Neuronal stem cell (in vitro differentiated cells): Measurements from ENCODE around the gene VAPB.
A peak's percentile ranks its signal among the peaks of the same experiment; 100 is the strongest.

Experiments used
- DNase-seq: peaks from one replicate; pipeline ENCODE4 v3.0.0-alpha.2; 2013; ENCODE audit warnings: low spot score
- H2AFZ ChIP-seq: one replicate; pipeline ENCODE4 v1.6.1; 2013; ENCODE audit warnings: mild to moderate bottlenecking, low read length, inconsistent platforms
- H2AK5ac ChIP-seq: 2 replicates; pipeline ENCODE4 v1.6.1; 2013; ENCODE audit warnings: low read depth, mild to moderate bottlenecking, inconsistent platforms, low read length, moderate library complexity, mixed read lengths
- H2BK120ac ChIP-seq: 2 replicates; pipeline ENCODE4 v1.6.1; 2013; ENCODE audit warnings: low read depth, mild to moderate bottlenecking, inconsistent platforms, low read length, moderate library complexity, mixed read lengths
- H2BK12ac ChIP-seq: one replicate; pipeline ENCODE4 v1.6.1; 2013; ENCODE audit warnings: low read length, inconsistent platforms
- H2BK15ac ChIP-seq: 2 replicates; pipeline ENCODE4 v1.6.1; 2013; ENCODE audit warnings: mild to moderate bottlenecking, low read length, inconsistent platforms, mixed read lengths
- H2BK5ac ChIP-seq: one replicate; pipeline ENCODE4 v1.6.1; 2013; ENCODE audit warnings: inconsistent platforms, mild to moderate bottlenecking, low read length, moderate library complexity
- H3K14ac ChIP-seq: one replicate; pipeline ENCODE4 v1.6.1; 2013; ENCODE audit warnings: low read length, inconsistent platforms
- H3K18ac ChIP-seq: 2 replicates; pipeline ENCODE4 v1.6.1; 2013; ENCODE audit warnings: low read length, inconsistent platforms
- H3K23ac ChIP-seq: 2 replicates; pipeline ENCODE4 v1.6.1; 2013; ENCODE audit warnings: low read depth, mild to moderate bottlenecking, mixed read lengths, low read length, inconsistent platforms; ENCODE audit not compliant: poor library complexity
- H3K27ac ChIP-seq: replicated peaks from 3 replicates; pipeline ENCODE4 v1.5.1; 2013; ENCODE audit warnings: low read length, inconsistent platforms
- H3K27me3 ChIP-seq, 3 experiments: 2 replicates each; pipeline ENCODE4 v1.6.1; 2013; ENCODE audit warnings: low read length in 3 of 3, mild to moderate bottlenecking in 2 of 3, inconsistent platforms in 1 of 3, low read depth in 1 of 3, mixed read lengths in 1 of 3, moderate library complexity in 1 of 3; ENCODE audit not compliant: control insufficient read depth in 3 of 3, insufficient read depth in 3 of 3
- H3K36me3 ChIP-seq, 2 donors: replicated peaks in 1 of 2; 2 replicates each; pipeline ENCODE4 v1.6.1; 2013; ENCODE audit warnings: low read length in 2 of 2; ENCODE audit not compliant: control insufficient read depth in 2 of 2, insufficient read depth in 2 of 2
- H3K4ac ChIP-seq: 2 replicates; pipeline ENCODE4 v1.6.1; 2013; ENCODE audit warnings: inconsistent platforms, mild to moderate bottlenecking, low read length, moderate library complexity
- H3K4me1 ChIP-seq, 2 donors: 1 replicate in 1 of 2; 2 replicates in 1 of 2; pipeline ENCODE4 v1.6.1; 2013; ENCODE audit warnings: low read length in 2 of 2, low read depth in 1 of 2; ENCODE audit not compliant: control insufficient read depth in 2 of 2, insufficient read depth in 1 of 2
- H3K4me2 ChIP-seq: one replicate; pipeline ENCODE4 v1.6.1; 2013; ENCODE audit warnings: mild to moderate bottlenecking, low read length, inconsistent platforms; ENCODE audit not compliant: insufficient read depth, poor library complexity, severe bottlenecking
- H3K4me3 ChIP-seq, 2 donors: 2 replicates each; pipeline ENCODE4 v1.5.1; 2013; ENCODE audit warnings: low read length in 2 of 2, mild to moderate bottlenecking in 2 of 2, inconsistent platforms in 1 of 2, moderate library complexity in 1 of 2
- H3K79me1 ChIP-seq: one replicate; pipeline ENCODE4 v1.6.1; 2013; ENCODE audit warnings: low read depth, mild to moderate bottlenecking, inconsistent platforms, low read length, moderate library complexity
- H3K9ac ChIP-seq: one replicate; pipeline ENCODE4 v1.6.1; 2013; ENCODE audit warnings: mild to moderate bottlenecking, low read depth, low read length, inconsistent platforms; ENCODE audit not compliant: poor library complexity
- H3K9me3 ChIP-seq, 2 donors: replicated peaks in 1 of 2; 2 replicates each; pipeline versions ENCODE3 to v1.6.1; 2013; ENCODE audit warnings: low read length in 2 of 2, mild to moderate bottlenecking in 2 of 2, inconsistent platforms in 1 of 2, low read depth in 1 of 2, mixed read lengths in 1 of 2, moderate library complexity in 1 of 2; ENCODE audit not compliant: control insufficient read depth in 2 of 2, insufficient read depth in 1 of 2
- H4K8ac ChIP-seq: one replicate; pipeline ENCODE4 v1.6.1; 2013; ENCODE audit warnings: low read depth, mild to moderate bottlenecking, inconsistent platforms, low read length, moderate library complexity
- H4K91ac ChIP-seq: one replicate; pipeline ENCODE4 v1.6.1; 2013; ENCODE audit warnings: low read length, low read depth, mild to moderate bottlenecking, inconsistent platforms; ENCODE audit not compliant: poor library complexity
- WGBS, 2 donors: extraction: QIAGEN DNeasy Blood & Tissue Kit; methylation state at CpG; one replicate each; pipeline ENCODE4 v1.1.7; 2013; ENCODE audit warnings: missing lambda C conversion rate in 2 of 2, mixed read lengths in 1 of 2; ENCODE audit not compliant: insufficient read length in 2 of 2, insufficient replicate concordance in 1 of 2; ENCODE audit errors: extremely low coverage in 2 of 2; 5-methylcytosine and 5-hydroxymethylcytosine counted together

Gene VAPB

DNA sequence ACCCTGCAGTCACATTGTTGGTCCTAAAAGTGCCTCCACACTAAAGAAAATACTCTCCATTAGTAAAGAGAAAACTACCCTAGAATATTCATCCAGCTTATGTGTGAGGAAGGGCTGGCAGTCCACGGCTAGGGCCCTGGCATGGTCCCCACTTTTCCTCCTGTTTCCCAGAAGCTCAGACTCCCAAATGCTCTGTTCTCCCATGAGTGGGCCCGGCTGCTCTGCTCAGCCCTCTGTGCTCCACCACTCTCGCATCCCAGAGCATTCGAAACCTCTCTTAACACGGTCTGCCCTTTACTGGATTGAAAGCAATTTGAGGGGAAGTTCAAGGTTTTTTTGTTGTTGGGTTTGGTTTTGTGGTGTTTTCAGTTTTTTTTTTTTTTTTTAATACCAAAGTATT lies 64.4 kb downstream of the VAPB start:
- H3K9me3 ChIP-seq, result peaks cover 0 to 14% of the 10 kb centered on the region in 2 donors
- no peak overlapping the region for H4K8ac ChIP-seq
- no peak overlapping the region for H4K91ac ChIP-seq
- no peak overlapping the region for H3K18ac ChIP-seq
- no peak overlapping the region for H3K9ac ChIP-seq
- no peak overlapping the region for H2BK12ac ChIP-seq
- H3K27me3 ChIP-seq, result no peaks in the 10 kb centered on the region
- no peak overlapping the region for H2BK5ac ChIP-seq
- no peaks in the 10 kb centered on the region for H3K79me1 ChIP-seq
- no peak overlapping the region for H2BK120ac ChIP-seq
- no peak overlapping the region for H3K4ac ChIP-seq
- no peak overlapping the region for H2AK5ac ChIP-seq
- H3K27ac ChIP-seq, result no peak overlapping the region
- H2BK15ac ChIP-seq, result no peak overlapping the region
- no peak overlapping the region for H2AFZ ChIP-seq
- H3K36me3 ChIP-seq, result peaks cover 0 to 23% of the 10 kb centered on the region in 2 donors
- DNase-seq, result no peak
- H3K23ac ChIP-seq, result no peak overlapping the region
- H3K4me1 ChIP-seq, result peaks cover 0 to 6% of the 10 kb centered on the region in 2 donors
- WGBS, 2 donors, result no CpG with 5 or more reads among the region's 5 CpGs
- H3K4me2 ChIP-seq, result no peak overlapping the region
- no peak overlapping the region for H3K14ac ChIP-seq
- H3K4me3 ChIP-seq, result no peak overlapping the region

DNA sequence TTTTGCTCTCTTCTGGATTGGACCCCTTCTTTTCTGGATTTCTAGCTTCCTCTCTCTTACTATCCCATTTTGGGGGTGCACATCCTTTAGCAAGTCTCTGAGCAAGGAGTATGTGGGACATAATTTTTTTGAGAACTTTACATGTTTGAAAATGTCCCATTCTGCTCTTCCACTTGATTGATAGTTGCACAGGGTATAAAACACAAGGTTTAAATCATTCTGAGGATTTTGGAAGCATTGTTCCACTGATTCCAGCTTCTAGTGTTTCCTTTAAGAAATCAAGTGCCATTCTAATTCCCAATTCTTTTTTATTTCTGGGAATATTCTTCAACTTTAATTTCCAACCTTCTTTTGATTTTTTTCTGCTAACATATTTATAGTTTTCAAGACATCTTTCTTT lies 65.4 kb downstream of the VAPB start:
- Histone ChIP-seq H3K4me1 (peaks cover 0 to 8% of the 10 kb centered on the region in 2 donors), H2BK15ac (no peak overlapping the region), H3K9me3 (peaks cover 0 to 14% of the 10 kb centered on the region in 2 donors), H3K36me3 (peaks cover 0 to 16% of the 10 kb centered on the region in 2 donors), H4K8ac (no peak overlapping the region), H2BK5ac (no peak overlapping the region), H3K9ac (no peak overlapping the region), H3K4me3 (no peak overlapping the region), H3K27me3 (no peaks in the 10 kb centered on the region), H3K18ac (no peak overlapping the region), H3K4me2 (no peak overlapping the region), H2AK5ac (no peak overlapping the region), H4K91ac (no peak overlapping the region), H3K23ac (no peak overlapping the region), H3K27ac (no peak overlapping the region), H3K14ac (no peak overlapping the region), H3K79me1 (no peaks in the 10 kb centered on the region), H2BK120ac (no peak overlapping the region), H3K4ac (no peak overlapping the region), H2BK12ac (no peak overlapping the region), H2AFZ (no peak overlapping the region)
- no peak for DNase-seq

GRCh38 chr20:58457083-58457695 lies 68.2 kb downstream of the VAPB start:
- Histone ChIP-seq H4K8ac (no peak overlapping the region), H2BK5ac (no peak overlapping the region), H3K23ac (no peak overlapping the region), H2AK5ac (no peak overlapping the region), H3K27ac (no peak overlapping the region), H3K9me3 (peaks cover 0 to 14% of the 10 kb centered on the region in 2 donors), H3K36me3 (peaks cover 0 to 4% of the 10 kb centered on the region in 2 donors), H3K4me1 (peaks cover 0 to 10% of the 10 kb centered on the region in 2 donors), H4K91ac (no peak overlapping the region), H2AFZ (no peak overlapping the region), H3K4me2 (no peak overlapping the region), H3K79me1 (no peaks in the 10 kb centered on the region), H2BK15ac (no peak overlapping the region), H2BK12ac (no peak overlapping the region), H3K14ac (peak overlapping the region; percentile 86), H3K4me3 (no peak overlapping the region), H3K4ac (no peak overlapping the region), H2BK120ac (no peak overlapping the region), H3K27me3 (no peaks in the 10 kb centered on the region), H3K9ac (no peak overlapping the region), H3K18ac (no peak overlapping the region)
- no CpG with 5 or more reads among the region's 14 CpGs for WGBS, 2 donors
- no peak for DNase-seq

DNA sequence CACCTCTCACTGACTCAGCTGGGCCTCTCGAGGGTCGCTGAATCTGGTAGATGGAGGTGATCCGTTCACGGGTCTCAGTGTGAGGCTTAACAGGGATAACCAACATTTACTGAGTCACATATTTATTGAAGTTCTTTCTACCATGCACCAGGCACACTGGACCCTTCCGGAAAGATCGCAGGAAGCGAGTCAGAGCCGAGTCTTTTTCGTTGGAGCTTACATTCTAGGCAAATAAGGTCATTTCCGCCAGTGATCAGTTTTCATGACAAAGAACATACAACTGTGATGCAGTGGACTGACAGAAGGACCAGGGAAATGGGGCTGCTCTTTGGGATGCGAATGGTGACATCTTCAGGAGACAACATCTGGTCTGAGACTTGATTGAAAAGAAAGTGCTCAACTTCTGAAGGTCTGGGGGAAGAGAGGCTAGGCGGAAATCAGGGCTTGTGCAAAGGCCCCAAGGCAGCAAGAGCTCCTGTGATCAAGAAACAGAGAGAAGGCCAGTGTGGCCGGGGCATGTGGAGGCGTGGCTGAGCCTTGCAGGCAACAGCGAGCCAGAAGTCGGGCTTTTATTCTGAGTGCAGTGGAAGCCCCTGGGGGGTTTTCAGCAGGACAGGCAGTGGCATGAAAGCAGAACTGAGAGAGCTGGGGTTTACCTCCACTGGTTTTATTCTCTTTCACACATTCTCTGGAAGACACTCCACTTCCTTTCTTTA lies 69.5 kb downstream of the VAPB start:
- H3K23ac ChIP-seq, result no peak overlapping the region

More for the DNA sequence above, 69.5 kb downstream of the VAPB start:
- DNase-seq, result no peak
- WGBS, 2 donors, result no CpG with 5 or more reads among the region's 16 CpGs
- H3K9me3 ChIP-seq, result peaks cover 0 to 14% of the 10 kb centered on the region in 2 donors
- H3K27ac ChIP-seq, result no peak overlapping the region
- no peak overlapping the region for H4K8ac ChIP-seq
- no peak overlapping the region for H3K4me3 ChIP-seq
- no peak overlapping the region for H3K9ac ChIP-seq
- H3K4ac ChIP-seq, result no peak overlapping the region
- no peak overlapping the region for H2BK15ac ChIP-seq
- H2AK5ac ChIP-seq, result no peak overlapping the region
- no peak overlapping the region for H4K91ac ChIP-seq
- H2BK12ac ChIP-seq, result no peak overlapping the region
- no peaks in the 10 kb centered on the region for H3K79me1 ChIP-seq
- H2AFZ ChIP-seq, result no peak overlapping the region
- no peak overlapping the region for H3K14ac ChIP-seq
- no peak overlapping the region for H2BK120ac ChIP-seq
- no peaks in the 10 kb centered on the region for H3K27me3 ChIP-seq
- peaks cover 0 to 4% of the 10 kb centered on the region in 2 donors for H3K4me1 ChIP-seq
- H3K18ac ChIP-seq, result no peak overlapping the region
- no peak overlapping the region for H2BK5ac ChIP-seq
- peaks cover 0 to 4% of the 10 kb centered on the region in 2 donors for H3K36me3 ChIP-seq
- no peak overlapping the region for H3K4me2 ChIP-seq
